Thyroid gland (tissue), 4 donors: ENCODE measurements around the gene PARD3B. TPM values are rescaled to one million over a fixed set of nuclear protein-coding genes. Genes with fewer than 3 reads are reported as not detected.
A peak's percentile ranks its signal among the peaks of the same experiment; 100 is the strongest.

Experiments
- DNase-seq, 2 donors: peaks; one replicate each; pipeline ENCODE4 v3.0.0-alpha.2; 2019
- H3K27ac ChIP-seq, 3 donors: fragments of 200-600 bp; sonication (generic); 1 replicate in 2 of 3; 2 replicates in 1 of 3; pipeline ENCODE4 v1.5.1; 2016 to 2019; ENCODE audit warnings: mild to moderate bottlenecking in 1 of 3, moderate library complexity in 1 of 3
- H3K27me3 ChIP-seq: fragments of 200-600 bp; sonication (generic); one replicate; pipeline ENCODE4 v1.5.1; 2019
- H3K36me3 ChIP-seq, 2 donors: fragments of 200-600 bp; sonication (generic); one replicate each; pipeline ENCODE4 v1.5.1; 2016 to 2019
- H3K4me1 ChIP-seq, 2 donors: fragments of 200-600 bp; sonication (generic); one replicate each; pipeline ENCODE4 v1.5.1; 2017 to 2019
- H3K4me3 ChIP-seq, 3 donors: fragments of 200-600 bp; sonication (generic); replicated peaks in 1 of 3; 1 replicate in 2 of 3; 2 replicates in 1 of 3; pipeline ENCODE4 v1.5.1; 2016; ENCODE audit warnings: mild to moderate bottlenecking in 1 of 3
- H3K9me3 ChIP-seq: fragments of 200-600 bp; sonication (generic); one replicate; pipeline ENCODE4 v1.5.1; 2017
- POLR2A ChIP-seq, 2 donors: fragments of 450-650 bp; IDR thresholded peaks; one replicate each; pipeline ENCODE4 v1.6.1; 2017; ENCODE audit warnings: antibody characterized with exemption in 2 of 2, mild to moderate bottlenecking in 2 of 2, moderate library complexity in 1 of 2
- WGBS, 2 donors: methylation state at CpG; one replicate each; pipeline ENCODE4 v1.1.5; 2017; 5-methylcytosine and 5-hydroxymethylcytosine counted together
- intact Hi-C: fragments of 100-400 bp; cut with DNase I; formaldehyde crosslinking; loops from one replicate; pipeline ENCODE4 v1.15.1; 2023
- total RNA-seq, 4 donors: library from RNA; depleted of rRNA; stranded (reverse); fragments of >200 nt; gene quantifications; one replicate each; pipeline ENCODE4 v1.2.3, GENCODE V29; 2016
- TF ChIP-seq, protein P1 (sequence below), 6 experiments: fragments of 200-600 bp in 3 of 6; fragments of 450-650 bp in 3 of 6; sonication (generic) in 3 of 6; IDR thresholded peaks; one replicate each; pipeline ENCODE4 v1.5.1; 2016 to 2019; ENCODE audit warnings: antibody characterized with exemption in 6 of 6, mild to moderate bottlenecking in 2 of 6, inconsistent platforms in 1 of 6, moderate library complexity in 1 of 6

PARD3B gene
- total RNA-seq, 4 donors from 2014 or later, result 27.0 to 43.4 (median 34.6) TPM

DNA sequence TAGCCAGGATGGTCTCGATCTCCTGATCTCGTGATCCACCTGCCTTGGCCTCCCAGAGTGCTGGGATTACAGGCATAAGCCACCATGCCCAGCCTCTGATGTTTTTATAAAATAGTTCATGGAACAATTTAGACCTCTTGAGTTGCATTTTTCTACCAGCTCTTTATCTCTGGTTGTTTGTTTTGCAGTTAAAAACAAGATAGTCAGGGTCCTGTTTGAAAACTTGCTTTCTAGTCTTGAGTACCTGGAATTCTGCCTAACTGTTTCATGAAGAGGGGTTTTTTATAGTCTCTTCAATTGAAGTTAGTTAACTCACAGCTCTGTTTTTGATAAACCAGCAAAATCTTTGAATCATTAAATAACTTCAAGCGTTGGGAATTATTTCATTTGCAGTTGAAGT is 244.8 kb downstream of the PARD3B start:
- intact Hi-C loops, result no loop called here
- H3K36me3 ChIP-seq, result no peaks in the 10 kb centered on the region
- TF ChIP-seq, protein P1, sequence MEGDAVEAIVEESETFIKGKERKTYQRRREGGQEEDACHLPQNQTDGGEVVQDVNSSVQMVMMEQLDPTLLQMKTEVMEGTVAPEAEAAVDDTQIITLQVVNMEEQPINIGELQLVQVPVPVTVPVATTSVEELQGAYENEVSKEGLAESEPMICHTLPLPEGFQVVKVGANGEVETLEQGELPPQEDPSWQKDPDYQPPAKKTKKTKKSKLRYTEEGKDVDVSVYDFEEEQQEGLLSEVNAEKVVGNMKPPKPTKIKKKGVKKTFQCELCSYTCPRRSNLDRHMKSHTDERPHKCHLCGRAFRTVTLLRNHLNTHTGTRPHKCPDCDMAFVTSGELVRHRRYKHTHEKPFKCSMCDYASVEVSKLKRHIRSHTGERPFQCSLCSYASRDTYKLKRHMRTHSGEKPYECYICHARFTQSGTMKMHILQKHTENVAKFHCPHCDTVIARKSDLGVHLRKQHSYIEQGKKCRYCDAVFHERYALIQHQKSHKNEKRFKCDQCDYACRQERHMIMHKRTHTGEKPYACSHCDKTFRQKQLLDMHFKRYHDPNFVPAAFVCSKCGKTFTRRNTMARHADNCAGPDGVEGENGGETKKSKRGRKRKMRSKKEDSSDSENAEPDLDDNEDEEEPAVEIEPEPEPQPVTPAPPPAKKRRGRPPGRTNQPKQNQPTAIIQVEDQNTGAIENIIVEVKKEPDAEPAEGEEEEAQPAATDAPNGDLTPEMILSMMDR (IDR thresholded peaks at IDR 0.05), result no peak
- TF ChIP-seq POLR2A (IDR thresholded peaks at IDR 0.05), result no peak
- peaks cover 0 to 7% of the 10 kb centered on the region in 2 donors for H3K4me1 ChIP-seq
- H3K27me3 ChIP-seq, result no peaks in the 10 kb centered on the region
- 31 to 60% methylated on average over 3 of the region's 3 CpGs for WGBS, 2 donors
- peak overlapping the region in 1 of 3 donors; percentile 45 for H3K27ac ChIP-seq
- H3K9me3 ChIP-seq, result no peaks in the 10 kb centered on the region
- DNase-seq, result peak; percentile 13 to 25
- no peak overlapping the region for H3K4me3 ChIP-seq

DNA sequence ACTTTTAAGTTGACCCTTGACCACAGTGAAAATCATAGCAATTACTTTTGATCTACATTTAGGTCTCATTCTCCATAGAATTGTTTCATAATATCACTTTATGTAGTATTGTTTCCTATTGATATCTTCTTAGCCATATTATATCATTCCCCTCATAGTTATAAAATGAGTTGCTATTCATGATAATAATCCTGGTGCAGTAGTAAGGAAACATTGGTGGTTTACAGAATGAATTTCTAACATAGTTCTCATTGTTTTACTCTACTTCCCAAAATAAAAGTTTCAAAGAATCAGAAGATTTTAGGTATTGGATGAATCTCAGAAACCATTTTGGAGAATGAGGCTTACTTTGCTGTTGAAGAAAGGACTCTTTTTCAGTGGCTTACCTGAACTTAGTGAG is 246.0 kb downstream of the PARD3B start:
- no peaks in the 10 kb centered on the region for H3K36me3 ChIP-seq
- no peak overlapping the region for H3K27ac ChIP-seq
- TF ChIP-seq, protein P1 (IDR thresholded peaks at IDR 0.05), result no peak
- TF ChIP-seq POLR2A (IDR thresholded peaks at IDR 0.05), result no peak
- DNase-seq, result no peak
- no peak overlapping the region for H3K4me3 ChIP-seq
- intact Hi-C loops, result no loop called here
- H3K9me3 ChIP-seq, result no peaks in the 10 kb centered on the region
- no peaks in the 10 kb centered on the region for H3K27me3 ChIP-seq
- peaks cover 0 to 7% of the 10 kb centered on the region in 2 donors for H3K4me1 ChIP-seq

- no peaks in the 10 kb centered on the region for H3K9me3 ChIP-seq
- DNase-seq, result no peak
- H3K4me3 ChIP-seq, result no peak overlapping the region
- WGBS, 2 donors, result 97 to 98% methylated on average over 2 of the region's 2 CpGs
- TF ChIP-seq, protein P1 (IDR thresholded peaks at IDR 0.05), result no peak
- TF ChIP-seq POLR2A (IDR thresholded peaks at IDR 0.05), result no peak
- no peak overlapping the region for H3K27ac ChIP-seq
- H3K4me1 ChIP-seq, result peaks cover 0 to 7% of the 10 kb centered on the region in 2 donors
- intact Hi-C loops, result no loop called here
- no peaks in the 10 kb centered on the region for H3K36me3 ChIP-seq
- H3K27me3 ChIP-seq, result no peaks in the 10 kb centered on the region
Observed at GRCh38 chr2:204794624-204795023, 249.3 kb downstream of the PARD3B start.

- WGBS, 2 donors, result 68 to 71% methylated on average over 1 of the region's 1 CpG
- intact Hi-C loops, result no loop called here
- no peaks in the 10 kb centered on the region for H3K36me3 ChIP-seq
Observed at GRCh38 chr2:204795156-204795555, 249.9 kb downstream of the PARD3B start.

GRCh38 chr2:204796581-204796980 is 251.3 kb downstream of the PARD3B start:
- TF ChIP-seq POLR2A (IDR thresholded peaks at IDR 0.05), result no peak
- TF ChIP-seq, protein P1 (IDR thresholded peaks at IDR 0.05), result no peak
- intact Hi-C loops, result no loop called here
- 88 to 97% methylated on average over 4 of the region's 4 CpGs for WGBS, 2 donors
- Histone ChIP-seq H3K27ac (no peak overlapping the region), H3K4me3 (no peak overlapping the region), H3K9me3 (no peaks in the 10 kb centered on the region), H3K4me1 (no peaks in the 10 kb centered on the region), H3K36me3 (no peaks in the 10 kb centered on the region), H3K27me3 (no peaks in the 10 kb centered on the region)
- DNase-seq, result no peak

More at GRCh38 chr2:204795156-204795555, 249.9 kb downstream of the PARD3B start:
- peaks cover 0 to 7% of the 10 kb centered on the region in 2 donors for H3K4me1 ChIP-seq
- H3K9me3 ChIP-seq, result no peaks in the 10 kb centered on the region
- no peak overlapping the region for H3K27ac ChIP-seq
- TF ChIP-seq, protein P1 (IDR thresholded peaks at IDR 0.05), result no peak
- no peak for TF ChIP-seq POLR2A (IDR thresholded peaks at IDR 0.05)
- no peaks in the 10 kb centered on the region for H3K27me3 ChIP-seq
- H3K4me3 ChIP-seq, result no peak overlapping the region
- no peak for DNase-seq
